ENCODE results near the gene RBM27.

GRCh38 chr5:146206257-146206656 is 2.9 kb downstream of the RBM27 start:
- TF ChIP-seq CTCF (IDR thresholded peaks at IDR 0.05) (no peak), POLR2A (IDR thresholded peaks at IDR 0.05) (no peak), POLR2AphosphoS5 (IDR thresholded peaks at IDR 0.05; ENCODE audit: insufficient read depth in 1 of 2, low read depth in 1 of 2) (no peak)
